ENCODE results near the gene SLC37A1.

Gene SLC37A1

GRCh38 chr21:42463861-42464515 lies 49.7 kb upstream of the SLC37A1 start:
- CTCF ChIA-PET = interaction anchor here (0.7 kb wide), 1 partner anchor 887 kb away, joined by 7 read pairs; no protein-coding TSS in a partner anchor

GRCh38 chr21:42465008-42465802 lies 48.4 kb upstream of the SLC37A1 start:
- ChIA-PET CTCF (no interaction called here), POLR2A (no interaction called here)
- TF ChIP-seq GLIS2 (tag by site-specific recombination; IDR thresholded peaks at IDR 0.05) (no peak), ZNF211 (tag by site-specific recombination; IDR thresholded peaks at IDR 0.05; ENCODE audit: low read depth) (no peak), ZEB2 (tag by site-specific recombination; IDR thresholded peaks at IDR 0.05) (no peak), ZNF362 (tag by site-specific recombination; IDR thresholded peaks at IDR 0.05) (no peak), MEIS1 (CRISPR knock-in tag; IDR thresholded peaks at IDR 0.05; ENCODE audit: borderline replicate concordance) (no peak), ZNF558 (tag by site-specific recombination; IDR thresholded peaks at IDR 0.05) (no peak), ZNF596 (tag by site-specific recombination; IDR thresholded peaks at IDR 0.05) (no peak), ZFP69B (tag by site-specific recombination; IDR thresholded peaks at IDR 0.05) (no peak), ZNF394 (tag by site-specific recombination; IDR thresholded peaks at IDR 0.05; ENCODE audit: borderline replicate concordance) (no peak), YY2 (tag by site-specific recombination; IDR thresholded peaks at IDR 0.05) (no peak), ZBTB17 (tag by site-specific recombination; IDR thresholded peaks at IDR 0.05) (no peak), ZNF302 (tag by site-specific recombination; IDR thresholded peaks at IDR 0.05; ENCODE audit: low read depth) (no peak), ZNF266 (tag by site-specific recombination; IDR thresholded peaks at IDR 0.05; ENCODE audit: low read depth) (no peak), ZBTB8A (tag by site-specific recombination; IDR thresholded peaks at IDR 0.05) (no peak), ZSCAN30 (tag by site-specific recombination; IDR thresholded peaks at IDR 0.05) (no peak)
- TF ChIP-seq, protein P1, sequence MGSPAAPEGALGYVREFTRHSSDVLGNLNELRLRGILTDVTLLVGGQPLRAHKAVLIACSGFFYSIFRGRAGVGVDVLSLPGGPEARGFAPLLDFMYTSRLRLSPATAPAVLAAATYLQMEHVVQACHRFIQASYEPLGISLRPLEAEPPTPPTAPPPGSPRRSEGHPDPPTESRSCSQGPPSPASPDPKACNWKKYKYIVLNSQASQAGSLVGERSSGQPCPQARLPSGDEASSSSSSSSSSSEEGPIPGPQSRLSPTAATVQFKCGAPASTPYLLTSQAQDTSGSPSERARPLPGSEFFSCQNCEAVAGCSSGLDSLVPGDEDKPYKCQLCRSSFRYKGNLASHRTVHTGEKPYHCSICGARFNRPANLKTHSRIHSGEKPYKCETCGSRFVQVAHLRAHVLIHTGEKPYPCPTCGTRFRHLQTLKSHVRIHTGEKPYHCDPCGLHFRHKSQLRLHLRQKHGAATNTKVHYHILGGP (tag by site-specific recombination; IDR thresholded peaks at IDR 0.05) = no peak
- TF ChIP-seq, protein P2, sequence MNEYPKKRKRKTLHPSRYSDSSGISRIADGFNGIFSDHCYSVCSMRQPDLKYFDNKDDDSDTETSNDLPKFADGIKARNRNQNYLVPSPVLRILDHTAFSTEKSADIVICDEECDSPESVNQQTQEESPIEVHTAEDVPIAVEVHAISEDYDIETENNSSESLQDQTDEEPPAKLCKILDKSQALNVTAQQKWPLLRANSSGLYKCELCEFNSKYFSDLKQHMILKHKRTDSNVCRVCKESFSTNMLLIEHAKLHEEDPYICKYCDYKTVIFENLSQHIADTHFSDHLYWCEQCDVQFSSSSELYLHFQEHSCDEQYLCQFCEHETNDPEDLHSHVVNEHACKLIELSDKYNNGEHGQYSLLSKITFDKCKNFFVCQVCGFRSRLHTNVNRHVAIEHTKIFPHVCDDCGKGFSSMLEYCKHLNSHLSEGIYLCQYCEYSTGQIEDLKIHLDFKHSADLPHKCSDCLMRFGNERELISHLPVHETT (tag by site-specific recombination; IDR thresholded peaks at IDR 0.05) = no peak
- no peaks in the 10 kb centered on the region for H3K36me3 ChIP-seq (ENCODE audit: control insufficient read depth in 2 of 2, insufficient read depth in 1 of 2, low read length in 2 of 2)
- no peak overlapping the region for H3K27ac ChIP-seq (ENCODE audit: extremely low read depth, low read depth, low read length)
- no peak overlapping the region for H3K4me3 ChIP-seq (ENCODE audit: low read depth, low read length)
- H3K4me1 ChIP-seq (ENCODE audit: control insufficient read depth, insufficient read depth, low read length) = peaks cover 23% of the 10 kb centered on the region
- no peaks in the 10 kb centered on the region for H3K9me3 ChIP-seq (ENCODE audit: control insufficient read depth, insufficient read depth, low read depth, low read length)

More at GRCh38 chr21:42463861-42464515, 49.7 kb upstream of the SLC37A1 start:
- POLR2A ChIA-PET = interaction anchor here (0.7 kb wide), 1 partner anchor 270 kb away, joined by 3 read pairs; no protein-coding TSS in a partner anchor
- Histone ChIP-seq H3K36me3 (ENCODE audit: control insufficient read depth in 2 of 2, insufficient read depth in 1 of 2, low read length in 2 of 2) (no peaks in the 10 kb centered on the region), H3K4me3 (ENCODE audit: low read depth, low read length) (no peak overlapping the region), H3K27ac (ENCODE audit: extremely low read depth, low read depth, low read length) (no peak overlapping the region), H3K4me1 (ENCODE audit: control insufficient read depth, insufficient read depth, low read length) (peaks cover 22% of the 10 kb centered on the region), H3K9me3 (ENCODE audit: control insufficient read depth, insufficient read depth, low read depth, low read length) (no peaks in the 10 kb centered on the region)
- TF ChIP-seq ZNF747 (tag by site-specific recombination; IDR thresholded peaks at IDR 0.05) = no peak
- peak; percentile 46 for TF ChIP-seq SP2 (tag by site-specific recombination; IDR thresholded peaks at IDR 0.05)
